ENCODE data around the gene BCL2L15.

DNA sequence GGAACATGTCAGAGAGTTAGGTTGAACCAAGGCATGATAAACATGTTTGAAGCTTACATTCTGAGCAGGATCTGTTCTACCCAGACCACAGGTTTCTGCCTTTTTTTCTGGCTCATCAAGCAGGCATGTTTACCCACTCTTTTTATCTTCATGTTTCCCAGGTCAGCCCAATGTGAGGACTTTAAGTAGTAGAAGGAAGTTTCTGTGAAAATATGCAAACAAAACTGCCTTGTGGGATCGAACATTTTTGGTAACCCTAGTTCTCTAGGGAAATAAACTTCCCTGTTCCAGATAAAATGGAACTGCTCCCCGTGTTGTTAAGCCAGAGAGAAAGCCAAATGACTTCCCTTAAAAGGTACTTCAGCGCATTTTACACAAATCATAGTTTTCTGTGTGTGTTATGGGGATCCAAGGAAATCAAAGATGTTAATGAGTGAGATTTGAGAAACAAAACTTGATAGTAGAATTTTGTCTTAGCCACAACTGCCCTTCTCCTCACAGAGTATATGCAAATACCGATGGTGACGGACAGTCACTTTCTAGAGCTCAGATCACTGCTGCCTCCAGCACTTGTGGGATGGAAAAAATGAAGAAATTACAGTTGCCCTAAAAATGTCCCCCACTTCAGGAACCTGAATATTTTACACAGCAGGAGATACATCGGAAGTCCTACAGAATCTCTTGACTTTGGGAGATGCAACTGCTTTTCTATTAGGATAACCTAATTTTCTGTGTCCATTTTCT is 41.0 kb upstream of the BCL2L15 start:
- TF ChIP-seq, protein P1, sequence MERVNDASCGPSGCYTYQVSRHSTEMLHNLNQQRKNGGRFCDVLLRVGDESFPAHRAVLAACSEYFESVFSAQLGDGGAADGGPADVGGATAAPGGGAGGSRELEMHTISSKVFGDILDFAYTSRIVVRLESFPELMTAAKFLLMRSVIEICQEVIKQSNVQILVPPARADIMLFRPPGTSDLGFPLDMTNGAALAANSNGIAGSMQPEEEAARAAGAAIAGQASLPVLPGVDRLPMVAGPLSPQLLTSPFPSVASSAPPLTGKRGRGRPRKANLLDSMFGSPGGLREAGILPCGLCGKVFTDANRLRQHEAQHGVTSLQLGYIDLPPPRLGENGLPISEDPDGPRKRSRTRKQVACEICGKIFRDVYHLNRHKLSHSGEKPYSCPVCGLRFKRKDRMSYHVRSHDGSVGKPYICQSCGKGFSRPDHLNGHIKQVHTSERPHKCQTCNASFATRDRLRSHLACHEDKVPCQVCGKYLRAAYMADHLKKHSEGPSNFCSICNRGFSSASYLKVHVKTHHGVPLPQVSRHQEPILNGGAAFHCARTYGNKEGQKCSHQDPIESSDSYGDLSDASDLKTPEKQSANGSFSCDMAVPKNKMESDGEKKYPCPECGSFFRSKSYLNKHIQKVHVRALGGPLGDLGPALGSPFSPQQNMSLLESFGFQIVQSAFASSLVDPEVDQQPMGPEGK (CRISPR knock-in tag; IDR thresholded peaks at IDR 0.05; ENCODE audit: borderline replicate concordance), result no peak
- TF ChIP-seq ZFP3 (CRISPR knock-in tag; IDR thresholded peaks at IDR 0.05) (no peak), ZFP30 (CRISPR knock-in tag; IDR thresholded peaks at IDR 0.05) (no peak), CSRNP3 (CRISPR knock-in tag; IDR thresholded peaks at IDR 0.05) (no peak), OSR1 (CRISPR knock-in tag; IDR thresholded peaks at IDR 0.05) (no peak), ARNTL (CRISPR knock-in tag; IDR thresholded peaks at IDR 0.05; ENCODE audit: borderline replicate concordance, low read depth) (no peak), TCF4 (CRISPR knock-in tag; IDR thresholded peaks at IDR 0.05; ENCODE audit: borderline replicate concordance) (no peak), ISL1 (CRISPR knock-in tag; IDR thresholded peaks at IDR 0.05) (no peak), ZNF565 (CRISPR knock-in tag; conservative IDR thresholded peaks at IDR 0.05; ENCODE audit: low read depth) (no peak), ZNF8 (CRISPR knock-in tag; IDR thresholded peaks at IDR 0.05) (no peak), POU6F1 (CRISPR knock-in tag; IDR thresholded peaks at IDR 0.05; ENCODE audit: borderline replicate concordance, low read depth) (no peak), CREB5 (CRISPR knock-in tag; IDR thresholded peaks at IDR 0.05; ENCODE audit: low read depth) (no peak), ZC3H10 (CRISPR knock-in tag; IDR thresholded peaks at IDR 0.05) (no peak)
- TF ChIP-seq, protein P2, sequence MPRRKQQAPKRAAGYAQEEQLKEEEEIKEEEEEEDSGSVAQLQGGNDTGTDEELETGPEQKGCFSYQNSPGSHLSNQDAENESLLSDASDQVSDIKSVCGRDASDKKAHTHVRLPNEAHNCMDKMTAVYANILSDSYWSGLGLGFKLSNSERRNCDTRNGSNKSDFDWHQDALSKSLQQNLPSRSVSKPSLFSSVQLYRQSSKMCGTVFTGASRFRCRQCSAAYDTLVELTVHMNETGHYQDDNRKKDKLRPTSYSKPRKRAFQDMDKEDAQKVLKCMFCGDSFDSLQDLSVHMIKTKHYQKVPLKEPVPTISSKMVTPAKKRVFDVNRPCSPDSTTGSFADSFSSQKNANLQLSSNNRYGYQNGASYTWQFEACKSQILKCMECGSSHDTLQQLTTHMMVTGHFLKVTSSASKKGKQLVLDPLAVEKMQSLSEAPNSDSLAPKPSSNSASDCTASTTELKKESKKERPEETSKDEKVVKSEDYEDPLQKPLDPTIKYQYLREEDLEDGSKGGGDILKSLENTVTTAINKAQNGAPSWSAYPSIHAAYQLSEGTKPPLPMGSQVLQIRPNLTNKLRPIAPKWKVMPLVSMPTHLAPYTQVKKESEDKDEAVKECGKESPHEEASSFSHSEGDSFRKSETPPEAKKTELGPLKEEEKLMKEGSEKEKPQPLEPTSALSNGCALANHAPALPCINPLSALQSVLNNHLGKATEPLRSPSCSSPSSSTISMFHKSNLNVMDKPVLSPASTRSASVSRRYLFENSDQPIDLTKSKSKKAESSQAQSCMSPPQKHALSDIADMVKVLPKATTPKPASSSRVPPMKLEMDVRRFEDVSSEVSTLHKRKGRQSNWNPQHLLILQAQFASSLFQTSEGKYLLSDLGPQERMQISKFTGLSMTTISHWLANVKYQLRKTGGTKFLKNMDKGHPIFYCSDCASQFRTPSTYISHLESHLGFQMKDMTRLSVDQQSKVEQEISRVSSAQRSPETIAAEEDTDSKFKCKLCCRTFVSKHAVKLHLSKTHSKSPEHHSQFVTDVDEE (CRISPR knock-in tag; IDR thresholded peaks at IDR 0.05), result no peak

Measured in SK-N-SH treated with all-trans-retinoic acid at 6 μM for 48 hours (cell line).